Temporal lobe (tissue), 1 donor: Measurements from ENCODE around the gene ZNF214. TPM values are rescaled to one million over a fixed set of nuclear protein-coding genes. Genes with fewer than 3 reads are reported as not detected.

Experiments
- total RNA-seq: library from RNA; depleted of rRNA; stranded (reverse); fragments of >200 nt; gene quantifications from one replicate; pipeline ENCODE4 v1.2.3, GENCODE V29; 2014

ZNF214 gene
- total RNA-seq, 1 donor from 2014 or later = 10.1 TPM

Other genes starting within 250 kb of the ZNF214 start
- gene OR2AG2, start 248.4 kb downstream of the ZNF214 start, total RNA-seq = 0.25 TPM
- not detected for gene OR2AG1, start 237.3 kb downstream of the ZNF214 start, total RNA-seq
- gene OR6A2, start 220.7 kb downstream of the ZNF214 start, total RNA-seq = 0.49 TPM
- gene OR10A5, start 174.7 kb downstream of the ZNF214 start, total RNA-seq = not detected
- gene OR10A2, start 157.3 kb downstream of the ZNF214 start, total RNA-seq = not detected
- gene OR10A4, start 143.7 kb downstream of the ZNF214 start, total RNA-seq = not detected
- gene OR2D2, start 127.8 kb downstream of the ZNF214 start, total RNA-seq = 0.25 TPM
- not detected for gene OR2D3, start 99.3 kb downstream of the ZNF214 start, total RNA-seq
- 4.2 TPM for gene ZNF215, start 93.9 kb downstream of the ZNF214 start, total RNA-seq
- 0.49 TPM for gene NLRP14, start 133 bp upstream of the ZNF214 start, total RNA-seq
- gene RBMXL2, start 68.7 kb upstream of the ZNF214 start, total RNA-seq = not detected
- 6.1 TPM for gene SYT9, start 231.6 kb upstream of the ZNF214 start, total RNA-seq